ENCODE measurements around the gene MFNG. TPM values are rescaled to one million over a fixed set of nuclear protein-coding genes. Genes with fewer than 3 reads are reported as not detected.

MFNG gene
- total RNA-seq, 1 donor from 2014 or later, result 2.3 TPM

GRCh38 chr22:37427135-37427710, 59.0 kb downstream of the MFNG start, which contains the start of gene ELFN2:
Gene ELFN2, minus strand, starts transcription at chr22:37427479. Its CDS starts 51,945 bp downstream, at chr22:37375534.
- TF ChIP-seq EZH2phosphoT487 (IDR thresholded peaks at IDR 0.05) (peak; percentile 81), EZH2 (IDR thresholded peaks at IDR 0.05) (peak; percentile 81), CTCF (IDR thresholded peaks at IDR 0.05) (no peak)
- Mint-ChIP-seq H3K27me3 (ENCODE audit: insufficient read depth, low read depth) (peaks cover 55% of the 10 kb centered on the region), H3K36me3 (no peaks in the 10 kb centered on the region), H3K27ac (no peak within 1 kb of the TSS), H3K4me1 (peaks cover 33% of the 10 kb centered on the region), H3K9me3 (peaks cover 4% of the 10 kb centered on the region), H3K4me3 (peak within 1 kb of the TSS; percentile 78)
- Histone ChIP-seq H3K4me1 (peaks cover 11% of the 10 kb centered on the region), H3K27ac (no peak within 1 kb of the TSS), H3K27me3 (peaks cover 58% of the 10 kb centered on the region), H3K36me3 (no peaks in the 10 kb centered on the region), H3K4me2 (peak within 1 kb of the TSS; percentile 89), H3K79me2 (ENCODE audit: low read depth) (no peaks in the 10 kb centered on the region), H3K9ac (no peak within 1 kb of the TSS), H3K4me3 (peak within 1 kb of the TSS; percentile 65), H3F3A (ENCODE audit: low read depth) (peaks cover 36% of the 10 kb centered on the region), H2AFZ (replicated peaks) (no peak within 1 kb of the TSS), H3K9me3 (ENCODE audit: low read depth) (no peaks in the 10 kb centered on the region), H4K20me1 (ENCODE audit: low read depth) (peaks cover 17% of the 10 kb centered on the region)
- DNase-seq (ENCODE audit: low spot score), result peak; percentile 61

- Mint-ChIP-seq H3K4me1 (peaks cover 29% of the 10 kb centered on the region), H3K27ac (no peak overlapping the region), H3K27me3 (ENCODE audit: insufficient read depth, low read depth) (peaks cover 60% of the 10 kb centered on the region), H3K4me3 (peak overlapping the region; percentile 78), H3K9me3 (peaks cover under 1% of the 10 kb centered on the region), H3K36me3 (no peaks in the 10 kb centered on the region)
- H3K9me3 ChIP-seq (ENCODE audit: low read depth), result no peaks in the 10 kb centered on the region
- peak overlapping the region; percentile 89 for H3K4me2 ChIP-seq
- no peak overlapping the region for H3K27ac ChIP-seq
- H3K9ac ChIP-seq, result no peak overlapping the region
- DNase-seq (ENCODE audit: low spot score), result no peak
- peaks cover 61% of the 10 kb centered on the region for H3K27me3 ChIP-seq
- peaks cover 11% of the 10 kb centered on the region for H3K4me1 ChIP-seq
- no peaks in the 10 kb centered on the region for H3K36me3 ChIP-seq
- H3F3A ChIP-seq (ENCODE audit: low read depth), result peaks cover 41% of the 10 kb centered on the region
- peak overlapping the region; percentile 65 for H3K4me3 ChIP-seq
- peaks cover 17% of the 10 kb centered on the region for H4K20me1 ChIP-seq (ENCODE audit: low read depth)
- H2AFZ ChIP-seq (replicated peaks), result no peak overlapping the region
- no peaks in the 10 kb centered on the region for H3K79me2 ChIP-seq (ENCODE audit: low read depth)
- TF ChIP-seq CTCF (IDR thresholded peaks at IDR 0.05), result no peak
- TF ChIP-seq EZH2 (IDR thresholded peaks at IDR 0.05), result peak; percentile 43
- peak; percentile 10 for TF ChIP-seq EZH2phosphoT487 (IDR thresholded peaks at IDR 0.05)
These were observed 59.5 kb downstream of the MFNG start for GRCh38 chr22:37426706-37427134.

- Mint-ChIP-seq H3K9me3 (no peaks in the 10 kb centered on the region), H3K4me3 (peak overlapping the region; percentile 78), H3K27me3 (ENCODE audit: insufficient read depth, low read depth) (peaks cover 64% of the 10 kb centered on the region), H3K36me3 (no peaks in the 10 kb centered on the region), H3K4me1 (peaks cover 33% of the 10 kb centered on the region), H3K27ac (no peak overlapping the region)
- Histone ChIP-seq H3F3A (ENCODE audit: low read depth) (peaks cover 45% of the 10 kb centered on the region), H3K9ac (no peak overlapping the region), H3K9me3 (ENCODE audit: low read depth) (no peaks in the 10 kb centered on the region), H3K4me3 (no peak overlapping the region), H3K4me1 (peaks cover 11% of the 10 kb centered on the region), H3K4me2 (peak overlapping the region; percentile 89), H4K20me1 (ENCODE audit: low read depth) (peaks cover 17% of the 10 kb centered on the region), H3K27ac (no peak overlapping the region), H3K79me2 (ENCODE audit: low read depth) (no peaks in the 10 kb centered on the region), H3K36me3 (no peaks in the 10 kb centered on the region), H3K27me3 (peaks cover 68% of the 10 kb centered on the region), H2AFZ (replicated peaks) (no peak overlapping the region)
- DNase-seq (ENCODE audit: low spot score), result peak; percentile 76
- TF ChIP-seq EZH2phosphoT487 (IDR thresholded peaks at IDR 0.05) (no peak), CTCF (IDR thresholded peaks at IDR 0.05) (no peak), EZH2 (IDR thresholded peaks at IDR 0.05) (no peak)
These were observed 60.1 kb downstream of the MFNG start for GRCh38 chr22:37425800-37426705.

Data from neural progenitor cell (in vitro differentiated cells).